Stimulated activated CD8-positive, alpha-beta memory T cell treated with anti-CD3 and anti-CD28 coated beads, Interleukin-7, amount 100 ng/mL, for 1 hour (primary cell): Measurements from ENCODE around the gene SNN.

Experiments
- DNase-seq, 2 donors: peaks; one replicate each; pipeline ENCODE4 v3.0.0-alpha.2; 2020; ENCODE audit warnings: low read depth in 2 of 2

SNN gene

DNA sequence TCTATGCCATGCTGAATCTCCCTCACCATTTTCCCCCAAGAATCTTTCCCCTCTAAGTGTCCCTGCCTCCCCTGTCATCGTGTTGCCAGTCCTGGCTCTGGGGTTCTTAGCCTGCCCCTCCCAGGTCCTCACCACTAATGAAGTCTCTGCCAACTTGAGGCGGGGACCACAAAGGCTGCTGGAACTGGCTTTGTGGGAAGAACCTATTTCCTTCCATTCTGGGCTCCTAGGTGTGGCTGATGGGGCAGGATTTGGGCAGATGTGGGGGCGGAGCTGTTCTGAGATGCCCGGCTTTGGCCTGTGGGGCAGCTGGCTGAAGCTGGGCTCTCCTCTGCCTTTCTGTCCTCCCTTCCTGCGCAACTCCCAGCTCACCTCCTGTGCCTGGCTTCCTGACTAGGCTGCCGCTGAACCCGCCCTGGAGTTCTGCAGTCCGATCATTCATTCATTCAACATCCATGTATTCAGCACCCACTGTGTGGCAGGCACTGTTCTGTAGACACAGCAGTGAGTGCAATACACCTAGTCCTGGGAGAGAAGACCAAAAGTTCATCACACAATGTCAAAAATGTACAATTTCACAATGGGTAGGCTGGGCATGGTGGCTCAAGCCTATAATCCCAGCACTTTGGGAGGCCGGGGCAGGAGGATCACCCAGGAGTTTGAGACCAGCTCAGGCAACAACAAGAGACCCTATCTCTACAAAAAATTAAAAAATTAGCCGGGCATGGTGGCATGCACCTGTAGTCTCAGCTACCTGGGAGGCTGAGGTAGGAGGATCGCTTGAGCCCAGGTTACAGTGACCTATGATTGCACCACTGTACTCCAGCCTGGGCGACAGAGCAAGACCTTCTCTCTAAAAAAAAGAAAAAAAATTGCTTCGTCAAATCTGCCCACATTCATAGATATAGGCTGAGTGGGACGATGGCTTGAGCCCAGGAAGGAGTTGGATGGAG lies 1.9 kb upstream of the SNN start:
- DNase-seq: no peak

DNA sequence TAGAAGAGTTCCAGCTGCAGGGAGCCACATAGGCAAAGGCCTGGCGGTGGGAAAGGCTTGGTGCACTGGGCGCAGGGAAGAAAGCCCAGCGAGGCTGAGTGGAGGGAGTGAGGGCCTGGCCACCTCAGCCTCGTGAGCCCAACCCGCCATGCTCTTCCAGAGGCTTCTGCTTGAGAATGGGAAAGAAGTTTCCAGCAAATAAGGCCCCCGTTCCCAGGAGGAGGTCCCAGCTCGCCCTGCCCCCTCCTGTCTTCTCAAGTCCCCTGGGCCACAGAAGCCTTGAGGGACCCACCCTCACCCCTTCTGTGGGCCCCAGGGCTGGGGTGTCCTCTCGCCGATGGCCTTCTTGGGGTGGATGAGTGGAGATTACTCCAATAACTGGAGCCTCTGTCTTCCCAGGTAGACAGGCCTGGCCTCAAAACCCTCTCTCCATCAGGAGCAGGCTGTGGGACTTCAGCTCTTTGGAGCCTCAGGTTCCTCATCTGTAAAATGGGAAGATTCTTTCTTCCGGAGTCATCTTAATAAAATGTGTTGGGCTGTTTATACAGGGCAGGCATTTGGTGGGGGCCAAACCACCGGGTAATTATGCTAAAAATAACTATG lies 933 bp upstream of the SNN start:
- no peak for DNase-seq

GRCh38 chr16:11668623-11669379 lies 546 bp downstream of the SNN start:
- DNase-seq: no peak

DNA sequence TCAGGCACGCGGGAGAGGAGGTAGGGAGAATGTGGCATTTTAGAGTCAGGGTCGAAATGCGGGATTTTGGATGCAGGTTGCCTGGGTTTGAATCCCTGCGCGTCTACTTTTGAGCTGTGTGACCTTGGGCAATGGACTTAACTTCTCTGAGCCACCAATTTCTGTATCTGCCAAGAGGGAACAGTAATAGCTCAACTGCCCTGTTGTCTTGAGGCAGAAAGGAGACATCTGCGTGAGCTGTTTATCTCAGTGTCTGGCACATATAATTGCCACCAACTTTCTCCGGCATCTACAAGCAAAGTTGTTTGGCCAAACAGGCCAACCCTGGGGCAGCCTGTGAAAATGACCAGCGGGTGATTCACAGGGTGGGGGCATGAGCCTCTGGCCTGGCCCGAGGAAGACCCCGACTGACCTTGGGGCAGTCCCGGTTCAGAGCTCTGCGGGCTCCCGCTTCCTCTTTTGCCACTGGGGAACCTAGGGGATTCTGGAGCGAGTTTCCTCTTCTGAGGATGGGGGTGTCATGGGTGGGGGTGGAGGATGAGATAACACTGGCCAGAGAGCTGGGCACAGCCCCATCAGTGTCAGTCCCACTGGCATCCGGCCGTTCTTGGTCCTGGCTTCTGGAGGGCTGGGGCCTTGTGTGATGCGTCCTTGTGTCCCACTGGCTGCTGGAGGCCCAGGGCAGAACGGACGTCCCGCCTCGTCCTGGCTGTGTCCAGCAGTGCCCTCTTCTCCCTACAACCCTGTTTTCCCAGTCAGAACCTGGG lies 1.3 kb downstream of the SNN start:
- no peak for DNase-seq

DNA sequence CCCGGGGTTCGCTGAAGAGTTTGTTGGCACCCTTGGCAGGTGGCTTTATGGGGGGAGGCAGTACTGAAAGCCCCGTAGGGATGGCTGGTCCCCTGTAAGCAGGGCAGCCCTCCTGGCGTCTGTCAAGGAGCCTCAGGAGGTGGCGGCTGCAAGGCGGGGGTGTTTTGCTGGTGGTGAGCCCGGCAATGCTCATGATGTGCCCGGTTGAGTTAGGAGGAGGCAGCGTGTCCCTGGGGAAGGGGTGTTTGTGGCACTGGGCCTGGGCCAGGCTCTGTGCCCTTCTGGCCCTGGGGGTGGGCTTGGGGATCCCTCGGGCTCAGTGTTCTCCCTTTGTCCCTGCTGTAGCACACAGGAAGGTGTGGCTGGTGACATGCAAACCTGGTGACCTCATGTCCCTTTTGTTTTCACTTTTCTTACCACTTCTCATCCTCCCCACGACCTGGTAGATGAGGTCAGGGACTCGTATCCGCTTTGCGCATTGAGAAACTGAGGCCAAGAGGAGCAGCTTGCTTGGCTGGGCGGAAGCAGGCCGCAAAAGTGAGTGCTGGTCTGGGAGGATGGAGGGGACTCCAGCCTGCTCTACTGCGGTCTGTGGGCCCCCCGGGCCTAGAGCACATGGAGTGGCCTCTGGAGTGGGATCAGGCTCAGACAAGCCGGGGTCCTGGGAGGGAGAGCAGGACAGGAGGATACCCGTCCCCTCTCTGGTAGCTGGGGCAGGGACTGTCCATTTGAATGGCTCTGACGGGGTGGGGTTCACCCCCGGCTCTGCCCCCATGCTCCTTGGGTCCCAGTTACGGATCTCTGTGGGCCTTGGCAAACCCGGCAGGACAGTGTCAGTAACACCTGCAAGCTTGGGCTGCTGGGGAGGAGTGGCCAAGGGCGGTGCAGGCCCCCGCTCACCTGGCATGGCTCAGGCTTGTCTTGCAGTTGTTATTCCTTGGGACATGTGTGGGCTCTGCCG lies 2.2 kb downstream of the SNN start:
- DNase-seq: no peak

- DNase-seq: no peak
These were observed 3.0 kb downstream of the SNN start for GRCh38 chr16:11671271-11671670.

GRCh38 chr16:11671676-11672075 lies 3.4 kb downstream of the SNN start:
- DNase-seq: no peak

DNA sequence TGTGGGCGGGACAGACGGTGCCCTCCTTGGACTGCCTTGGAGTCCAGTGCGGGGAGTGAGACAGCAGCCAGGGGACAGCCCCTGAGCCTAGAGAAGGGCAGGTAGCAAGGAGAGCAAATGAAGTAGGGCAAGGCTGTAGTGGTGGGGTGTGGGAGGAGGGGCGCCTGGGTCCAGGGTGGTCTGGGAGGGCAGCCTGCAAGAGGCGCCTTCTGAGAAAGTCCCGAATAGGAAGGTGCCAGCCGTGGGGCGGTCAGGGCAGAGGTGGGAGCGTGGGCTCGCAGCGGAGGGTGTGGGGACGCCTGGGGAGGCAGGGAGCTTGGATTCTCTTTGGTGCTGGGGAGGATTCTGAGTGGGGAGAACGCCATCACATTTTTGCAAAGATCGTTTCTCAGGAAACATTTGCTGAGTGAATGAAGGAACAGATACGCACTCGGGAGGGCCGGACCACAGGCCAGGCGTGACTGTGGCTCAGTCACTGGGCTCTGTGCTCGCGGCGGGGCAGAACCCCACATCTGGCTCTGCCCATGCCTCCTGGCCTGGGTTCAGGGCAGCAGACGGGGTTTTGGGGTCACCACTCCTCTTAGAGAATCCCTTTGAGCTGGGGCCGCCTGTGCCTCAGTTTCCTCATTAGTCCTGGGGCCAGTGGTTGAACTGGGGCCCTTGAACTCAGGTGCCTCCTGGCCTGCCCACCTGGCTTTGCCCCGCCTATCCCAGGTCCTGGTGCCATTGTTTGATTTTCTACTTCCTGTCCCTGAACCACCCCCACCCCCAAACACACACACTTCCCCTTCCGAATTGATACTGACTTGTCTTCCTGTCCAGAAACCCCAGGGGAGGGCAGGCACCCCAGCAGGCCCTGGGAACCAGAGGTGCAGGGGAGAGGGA lies 4.2 kb downstream of the SNN start:
- DNase-seq: no peak

GRCh38 chr16:11673091-11674000 lies 5.1 kb downstream of the SNN start:
- no peak for DNase-seq

DNA sequence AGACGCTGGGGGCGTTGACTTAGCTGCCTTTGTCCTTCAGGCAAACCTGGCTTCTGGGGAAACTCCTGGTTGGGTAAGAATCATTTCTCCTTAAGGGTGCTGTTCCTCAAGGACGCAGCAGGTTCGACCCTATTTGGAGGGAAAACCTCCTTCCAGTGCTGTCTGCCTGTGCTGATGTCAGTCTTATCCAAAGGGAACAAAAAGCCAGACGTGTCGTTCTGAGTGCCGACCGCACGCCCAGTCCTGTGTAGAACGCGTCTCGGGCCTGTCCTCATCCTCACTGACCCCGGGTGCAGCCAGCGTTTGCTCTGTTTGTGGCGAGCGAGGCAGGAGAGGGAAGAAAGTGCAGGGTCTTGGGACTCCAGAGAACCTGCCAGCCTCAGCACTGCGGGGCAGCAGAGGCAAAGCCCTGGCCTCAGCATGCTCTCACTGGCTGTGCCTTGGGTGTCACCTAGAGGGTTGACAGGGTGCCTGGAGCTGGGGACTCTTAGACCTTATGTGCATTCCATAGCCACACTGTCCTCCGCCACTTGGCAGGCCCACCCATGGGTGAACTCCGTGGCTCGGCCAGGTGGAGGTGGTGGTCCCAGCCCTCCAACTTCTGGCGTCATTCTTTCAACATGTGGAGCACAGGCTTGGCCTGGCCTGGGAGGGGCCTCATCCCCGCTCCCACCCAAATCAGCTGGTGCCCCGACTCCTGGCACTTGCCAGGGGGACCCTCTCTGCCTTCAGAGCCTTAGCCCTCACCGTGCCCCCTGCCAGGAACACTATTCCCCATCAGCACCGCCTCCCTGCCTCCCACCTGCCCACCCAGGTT lies 6.0 kb downstream of the SNN start:
- DNase-seq: no peak

DNA sequence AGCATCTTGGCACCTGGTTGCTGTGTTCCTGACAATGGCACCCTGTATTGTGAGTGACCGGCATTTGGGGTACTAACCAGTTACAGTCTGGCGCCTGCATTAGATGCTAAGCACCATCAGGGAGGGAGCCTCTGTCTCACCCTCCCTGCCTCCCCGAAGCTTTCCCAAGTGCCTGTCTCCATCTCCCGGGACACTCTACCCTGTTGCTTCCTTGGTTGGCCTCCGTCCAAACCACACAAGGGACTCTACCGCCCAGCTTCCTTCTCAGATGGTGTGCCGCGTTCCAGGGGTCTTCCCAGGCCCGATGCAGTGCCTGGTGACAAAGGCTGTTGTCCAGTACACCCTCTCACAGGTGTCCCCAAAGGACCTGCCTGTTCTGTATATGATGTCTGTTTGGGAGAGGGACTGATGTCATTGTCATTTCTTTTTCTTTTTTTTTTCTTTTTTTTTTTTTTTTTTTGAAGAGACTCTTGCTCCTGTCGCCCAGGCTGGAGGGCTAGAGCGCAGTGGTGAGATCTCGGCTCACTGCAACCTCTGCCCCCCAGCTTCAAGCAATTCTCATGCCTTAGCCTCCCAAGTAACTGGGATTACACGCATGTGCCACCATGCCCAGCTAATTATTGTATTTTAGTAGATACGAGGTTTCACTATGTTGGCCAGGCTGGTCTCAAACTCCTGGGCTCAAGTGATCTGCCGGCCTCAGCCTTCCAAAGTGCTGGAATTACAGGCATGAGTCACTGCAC lies 6.7 kb downstream of the SNN start:
- DNase-seq: no peak

DNA sequence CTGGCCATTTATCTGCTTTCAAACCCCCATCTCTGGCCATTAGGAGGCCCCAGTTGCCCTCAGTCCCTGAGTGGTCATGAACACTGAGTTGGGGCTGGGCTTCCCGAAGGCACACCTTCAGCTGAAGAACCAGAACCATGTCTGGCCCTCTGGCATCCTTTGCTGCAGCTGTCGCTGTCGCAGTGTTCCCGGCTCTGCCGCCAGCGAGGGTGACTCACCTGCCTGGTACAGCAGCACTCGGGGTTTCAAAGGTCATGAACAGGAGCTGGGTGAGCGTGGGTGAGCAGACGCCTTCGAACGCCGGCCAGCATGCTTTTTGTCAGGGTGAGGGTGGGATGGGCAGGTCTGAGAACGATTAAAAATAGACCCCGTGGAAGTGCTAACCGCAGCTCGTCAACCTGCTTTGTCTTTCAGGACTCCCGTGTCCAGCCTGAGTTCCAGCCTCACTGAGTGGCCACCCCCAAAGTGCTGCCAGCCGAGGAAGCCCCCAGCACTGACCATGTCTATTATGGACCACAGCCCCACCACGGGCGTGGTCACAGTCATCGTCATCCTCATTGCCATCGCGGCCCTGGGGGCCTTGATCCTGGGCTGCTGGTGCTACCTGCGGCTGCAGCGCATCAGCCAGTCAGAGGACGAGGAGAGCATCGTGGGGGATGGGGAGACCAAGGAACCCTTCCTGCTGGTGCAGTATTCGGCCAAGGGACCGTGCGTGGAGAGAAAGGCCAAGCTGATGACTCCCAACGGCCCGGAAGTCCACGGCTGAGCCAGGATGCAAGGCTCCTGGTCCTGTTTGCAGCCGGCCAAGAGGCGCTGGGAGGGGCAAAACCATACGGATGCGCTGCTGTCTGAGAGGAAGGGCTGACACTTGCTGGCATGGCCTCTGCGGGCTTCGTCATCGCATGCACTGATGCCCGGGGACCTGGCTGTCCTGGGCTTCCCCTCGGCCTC lies 7.6 kb downstream of the SNN start:
- DNase-seq: no peak

GRCh38 chr16:11676799-11677198 lies 8.5 kb downstream of the SNN start:
- no peak for DNase-seq

GRCh38 chr16:11677451-11677951 lies 9.2 kb downstream of the SNN start:
- no peak for DNase-seq
